ENCODE results near the gene GRK1.
"Not testable (repeated sequence)": the region's sequence is repeated elsewhere in the genome, so short reads cannot be mapped to it uniquely, and the experiment has no call there.

Gene GRK1

DNA sequence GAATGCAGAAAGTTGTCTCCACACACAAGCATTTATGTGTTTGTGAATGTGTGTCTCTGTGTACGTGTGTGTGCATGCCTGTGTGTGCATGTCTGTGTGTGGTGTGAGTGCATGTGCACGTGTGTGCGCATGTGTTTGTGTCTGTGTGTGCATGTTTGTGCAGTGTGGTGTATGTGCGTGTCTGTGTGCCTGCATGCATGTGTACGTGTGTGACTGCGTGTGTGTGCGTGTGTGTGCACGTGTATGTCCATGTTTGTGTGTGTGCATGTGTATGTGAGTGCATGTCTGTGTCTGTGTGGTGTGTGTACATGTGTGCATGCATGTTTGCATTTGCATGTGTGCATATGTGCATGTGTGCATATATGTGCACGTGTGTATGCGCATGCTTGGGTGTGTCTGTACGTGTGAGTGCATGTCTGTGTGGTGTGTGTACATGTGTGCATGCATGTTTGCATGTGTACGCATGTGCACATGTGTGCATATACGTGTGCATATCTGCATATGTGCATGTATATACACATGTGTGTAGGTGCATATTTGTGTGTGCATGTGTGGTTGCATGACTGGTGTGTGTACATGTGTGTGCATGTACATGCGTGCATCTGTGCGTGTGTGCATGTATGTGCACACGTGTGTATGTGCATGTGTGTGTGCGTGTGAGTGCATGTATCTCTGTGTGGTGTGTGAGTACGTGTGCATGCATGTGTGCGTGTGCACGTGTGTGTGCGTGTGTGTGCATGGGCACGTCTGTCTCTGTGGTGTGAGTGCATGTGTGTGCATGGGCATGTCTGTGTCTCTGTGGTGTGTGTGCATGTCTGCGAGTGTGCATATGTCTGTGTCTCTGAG lies 83.8 kb downstream of the GRK1 start:
- in situ Hi-C loops (cut with MboI; ENCODE audit: low pct_unique_long_range_greater_than_20kb, low sequenced_read_pairs) = no loop called here
- no peak for DNase-seq

DNA sequence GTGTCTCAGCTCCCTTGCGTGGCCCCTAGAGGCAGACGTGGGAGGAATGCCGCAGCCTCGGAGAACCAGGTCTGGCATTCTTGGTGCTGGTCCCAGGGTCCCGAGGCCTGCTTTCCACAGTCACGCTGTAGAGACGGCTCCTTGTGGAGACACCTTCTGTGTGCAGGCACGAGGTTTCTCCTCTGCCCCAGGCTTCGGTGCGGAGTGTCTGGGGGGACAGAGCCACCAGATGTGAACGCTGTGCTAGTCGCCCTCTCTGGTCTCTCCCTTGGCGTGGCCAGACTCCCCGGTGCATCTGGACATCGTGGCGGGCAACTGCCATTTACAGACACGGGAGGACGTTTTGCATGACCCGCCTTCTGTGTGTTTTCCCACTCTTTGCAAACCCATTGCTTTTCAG lies 84.5 kb downstream of the GRK1 start:
- in situ Hi-C loops (cut with MboI; ENCODE audit: low pct_unique_long_range_greater_than_20kb, low sequenced_read_pairs) = no loop called here
- DNase-seq = no peak

DNA sequence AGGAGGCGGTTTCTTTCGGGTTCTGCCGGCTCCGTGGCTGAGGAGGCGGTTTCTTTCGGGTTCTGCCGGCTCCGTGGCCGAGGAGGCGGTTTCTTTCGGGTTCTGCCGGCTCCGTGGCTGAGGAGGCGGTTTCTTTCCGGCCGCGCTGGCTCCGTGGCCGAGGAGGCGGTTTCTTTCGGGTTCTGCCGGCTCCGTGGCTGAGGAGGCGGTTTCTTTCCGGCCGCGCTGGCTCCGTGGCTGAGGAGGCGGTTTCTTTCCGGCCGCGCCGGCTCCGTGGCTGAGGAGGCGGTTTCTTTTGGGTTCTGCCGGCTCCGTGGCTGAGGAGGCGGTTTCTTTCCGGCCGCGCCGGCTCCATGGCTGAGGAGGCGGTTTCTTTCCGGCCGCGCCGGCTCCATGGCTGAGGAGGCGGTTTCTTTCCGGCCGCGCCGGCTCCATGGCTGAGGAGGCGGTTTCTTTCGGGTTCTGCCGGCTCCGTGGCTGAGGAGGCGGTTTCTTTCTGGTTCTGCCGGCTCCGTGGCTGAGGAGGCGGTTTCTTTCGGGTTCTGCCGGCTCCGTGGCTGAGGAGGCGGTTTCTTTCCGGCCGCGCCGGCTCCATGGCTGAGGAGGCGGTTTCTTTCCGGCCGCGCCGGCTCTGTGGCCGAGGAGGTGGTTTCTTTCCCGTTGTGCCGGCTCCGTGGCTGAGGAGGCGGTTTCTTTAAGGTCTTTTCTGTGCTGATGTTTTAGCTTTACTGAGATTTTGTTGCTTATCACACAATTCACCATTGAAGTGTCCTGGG lies 85.4 kb downstream of the GRK1 start:
- DNase-seq; in situ Hi-C loops (cut with MboI; ENCODE audit: low pct_unique_long_range_greater_than_20kb, low sequenced_read_pairs): not testable (repeated sequence)

DNA sequence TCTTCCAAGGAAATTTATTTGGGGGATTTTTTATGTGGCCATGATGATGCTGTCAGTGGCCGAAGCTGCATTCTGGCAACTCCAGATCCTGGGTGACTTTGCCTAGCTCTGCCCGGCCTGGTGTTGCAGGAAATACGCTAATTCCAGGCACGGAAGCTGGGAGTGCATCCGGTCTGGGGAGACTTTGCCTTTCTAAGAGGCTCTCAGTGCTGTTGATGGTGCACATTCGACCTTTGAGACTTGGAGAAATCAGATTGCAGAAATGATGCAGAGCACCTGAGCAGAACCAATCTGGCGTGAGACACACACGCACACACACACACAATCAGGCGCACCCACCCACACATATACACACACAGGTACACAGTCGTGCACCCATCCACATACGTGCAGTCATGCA lies 86.2 kb downstream of the GRK1 start:
- DNase-seq = no peak
- in situ Hi-C loops (cut with MboI; ENCODE audit: low pct_unique_long_range_greater_than_20kb, low sequenced_read_pairs) = no loop called here

DNA sequence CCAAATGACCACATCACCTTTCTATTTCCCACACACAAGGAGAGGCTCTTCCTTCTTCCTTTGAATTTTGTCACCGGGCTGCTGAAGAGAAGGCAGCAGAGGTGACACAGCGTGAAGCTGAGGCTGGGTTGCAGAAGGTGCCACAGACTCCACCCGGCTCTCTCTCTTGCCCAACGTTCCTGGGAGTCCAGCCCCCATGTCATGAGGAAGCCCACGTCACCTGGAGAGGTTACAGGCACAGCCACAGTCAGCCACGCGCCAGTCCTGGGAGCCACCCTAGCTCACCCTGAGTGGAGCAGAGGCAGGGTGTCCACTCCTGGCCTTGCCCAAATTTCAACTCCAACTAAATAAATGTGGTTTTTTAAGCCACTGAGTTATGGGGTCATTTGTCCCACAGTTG lies 87.2 kb downstream of the GRK1 start:
- in situ Hi-C loops (cut with MboI; ENCODE audit: low pct_unique_long_range_greater_than_20kb, low sequenced_read_pairs) = no loop called here
- no peak for DNase-seq

DNA sequence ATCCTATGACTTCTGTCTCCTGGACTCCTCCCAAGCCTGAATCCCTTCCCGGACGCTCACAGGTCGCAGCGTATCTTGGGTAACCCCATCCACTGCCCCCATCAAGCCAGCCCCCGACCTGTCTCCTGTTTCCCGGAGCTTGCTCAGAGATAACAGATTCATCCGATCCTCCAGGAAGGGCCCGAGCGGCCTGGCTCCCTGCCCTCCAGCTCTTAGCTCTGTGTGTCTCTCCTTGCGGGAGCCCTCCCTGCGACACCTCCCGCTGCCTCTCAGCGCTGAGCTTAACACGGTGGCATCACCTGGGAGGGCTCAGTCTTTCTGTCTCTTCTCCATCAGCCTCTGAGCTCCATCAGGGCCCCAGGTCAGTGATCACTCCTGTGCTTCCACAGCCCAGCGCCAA lies 87.7 kb downstream of the GRK1 start:
- in situ Hi-C loops (cut with MboI; ENCODE audit: low pct_unique_long_range_greater_than_20kb, low sequenced_read_pairs) = no loop called here

DNA sequence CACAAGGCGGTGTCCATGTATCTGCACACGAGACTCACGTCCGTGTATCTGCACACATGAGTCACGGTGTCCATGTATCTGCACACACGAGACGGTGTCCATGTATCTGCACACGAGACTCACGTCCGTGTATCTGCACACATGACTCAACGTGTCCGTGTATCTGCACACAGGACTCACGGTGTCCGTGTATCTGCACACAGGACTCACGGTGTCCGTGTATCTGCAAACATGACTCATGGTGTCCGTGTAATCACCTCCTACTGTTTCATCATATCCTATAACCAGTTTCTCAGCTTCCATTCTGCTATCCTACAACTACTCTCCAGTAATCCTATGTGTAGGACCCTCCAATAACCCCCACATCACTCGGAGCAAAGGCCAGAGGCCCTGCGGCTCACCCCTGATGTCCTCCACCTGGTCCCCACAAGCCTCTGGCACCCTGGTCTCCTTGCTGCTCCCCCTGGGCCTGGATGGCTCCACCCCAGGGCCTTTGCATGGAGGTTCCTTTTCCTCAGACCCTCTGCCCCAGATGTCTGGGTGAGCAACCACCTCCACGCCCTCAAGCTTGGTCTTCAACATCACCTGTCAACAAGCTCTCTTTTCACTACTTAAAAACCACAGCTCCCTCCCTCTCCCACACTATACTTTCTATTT lies 89.5 kb downstream of the GRK1 start:
- no peak for DNase-seq
- in situ Hi-C loops (cut with MboI; ENCODE audit: low pct_unique_long_range_greater_than_20kb, low sequenced_read_pairs) = no loop called here

More for the DNA sequence above, 87.7 kb downstream of the GRK1 start:
- no peak for DNase-seq

DNA sequence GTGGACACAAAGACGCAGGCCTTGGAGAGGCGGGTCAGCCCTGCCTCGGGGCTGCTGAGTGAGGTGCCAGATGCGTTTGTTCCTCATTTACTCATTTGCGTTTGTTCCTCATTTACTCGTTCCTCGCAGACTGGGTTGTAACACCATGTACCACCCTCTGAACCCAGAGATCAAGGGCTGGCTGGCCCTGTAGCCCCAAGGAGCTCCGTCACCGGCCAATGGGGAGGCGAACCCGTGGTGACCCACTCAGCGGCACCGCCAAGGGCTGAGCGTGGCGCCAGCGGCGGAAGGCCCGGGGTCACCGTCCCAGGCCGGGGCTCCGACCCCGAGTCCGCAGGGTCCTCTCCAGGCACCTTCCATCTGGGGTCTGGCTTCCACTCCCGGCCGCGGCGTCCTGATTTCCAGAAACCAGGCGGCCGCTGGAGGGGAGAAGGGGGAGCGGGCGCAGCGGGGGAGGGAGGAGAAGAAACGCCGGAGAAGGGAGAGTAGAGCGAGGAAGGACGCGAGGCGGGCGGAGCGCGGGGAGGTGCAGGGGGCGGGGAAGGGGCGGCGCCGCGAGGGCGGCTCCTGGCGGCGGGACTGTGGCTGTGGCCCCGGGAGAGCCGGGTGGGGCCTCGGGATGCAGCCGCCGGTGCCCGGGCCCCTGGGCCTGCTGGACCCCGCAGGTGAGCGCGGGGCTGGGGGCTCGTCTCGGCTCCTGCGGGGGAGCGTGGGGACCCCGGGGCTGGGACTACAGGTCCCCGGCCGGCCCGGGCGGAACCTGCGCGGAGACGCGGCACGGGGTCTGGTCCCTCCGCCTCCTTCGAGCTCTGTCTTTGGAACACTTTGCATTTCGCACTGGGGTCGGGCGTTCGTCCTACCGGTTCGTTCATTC lies 91.9 kb downstream of the GRK1 start, which contains the start of gene TMEM255B:
Gene TMEM255B, plus strand, starts transcription at position 576 of the 874 bp plus-strand sequence. Its CDS starts 44 bp downstream, at position 620.
- in situ Hi-C loops (cut with MboI; ENCODE audit: low pct_unique_long_range_greater_than_20kb, low sequenced_read_pairs) = no loop called here

DNA sequence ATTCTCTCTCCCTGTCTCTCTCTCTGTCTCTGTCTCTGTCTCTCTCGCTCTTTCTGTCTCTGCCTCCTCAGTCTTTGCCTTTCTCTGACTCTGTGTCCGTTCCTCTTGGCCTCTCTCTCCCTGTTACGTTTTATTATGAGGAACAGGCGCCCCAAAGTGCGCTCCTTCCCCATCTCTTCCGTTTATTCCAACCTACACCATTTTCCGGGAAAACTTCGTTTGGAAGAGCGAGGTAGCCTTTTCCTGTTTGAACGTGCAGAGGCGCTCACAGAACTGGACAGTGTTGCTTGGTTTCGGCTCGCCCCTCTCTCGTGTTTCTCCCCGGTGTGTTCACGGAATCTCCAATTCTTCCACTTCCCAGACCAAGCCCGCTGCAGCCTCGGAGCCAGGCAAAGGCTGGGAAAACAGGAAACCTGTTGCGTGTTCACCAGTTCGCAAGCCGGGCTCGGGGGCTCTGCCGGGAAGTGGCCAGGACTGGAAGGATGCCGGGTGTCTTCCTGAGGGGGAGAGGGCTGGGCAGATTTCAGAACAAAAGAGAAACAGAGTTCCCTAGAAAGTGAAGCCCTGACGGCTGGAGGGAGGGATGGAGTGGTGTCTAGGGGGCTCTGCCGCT lies 92.6 kb downstream of the GRK1 start:
- DNase-seq = no peak
- in situ Hi-C loops (cut with MboI; ENCODE audit: low pct_unique_long_range_greater_than_20kb, low sequenced_read_pairs) = no loop called here

More for the DNA sequence above, 91.9 kb downstream of the GRK1 start, which contains the start of gene TMEM255B:
- DNase-seq = peak; percentile 82

DNA sequence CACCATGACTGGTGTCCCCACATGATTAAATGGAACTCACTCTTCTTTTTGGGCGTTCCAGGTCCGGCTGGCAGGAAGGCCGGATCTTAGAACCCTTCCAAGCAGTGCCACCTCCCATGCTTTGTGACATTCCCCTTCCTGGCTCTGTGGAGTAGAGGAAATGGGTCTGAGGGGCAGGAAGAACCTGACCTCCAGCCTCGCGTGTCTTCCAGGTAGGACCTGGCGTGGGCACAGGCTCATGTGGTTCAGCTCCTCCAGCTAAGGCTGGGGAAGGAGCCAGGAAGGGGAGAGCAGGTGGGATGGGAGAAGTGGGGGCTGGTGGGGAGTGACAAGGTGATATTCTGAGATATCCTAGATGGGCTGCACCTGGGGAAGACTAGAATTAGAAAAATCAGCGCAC lies 94.1 kb downstream of the GRK1 start:
- no peak for DNase-seq
- in situ Hi-C loops (cut with MboI; ENCODE audit: low pct_unique_long_range_greater_than_20kb, low sequenced_read_pairs) = no loop called here

DNA sequence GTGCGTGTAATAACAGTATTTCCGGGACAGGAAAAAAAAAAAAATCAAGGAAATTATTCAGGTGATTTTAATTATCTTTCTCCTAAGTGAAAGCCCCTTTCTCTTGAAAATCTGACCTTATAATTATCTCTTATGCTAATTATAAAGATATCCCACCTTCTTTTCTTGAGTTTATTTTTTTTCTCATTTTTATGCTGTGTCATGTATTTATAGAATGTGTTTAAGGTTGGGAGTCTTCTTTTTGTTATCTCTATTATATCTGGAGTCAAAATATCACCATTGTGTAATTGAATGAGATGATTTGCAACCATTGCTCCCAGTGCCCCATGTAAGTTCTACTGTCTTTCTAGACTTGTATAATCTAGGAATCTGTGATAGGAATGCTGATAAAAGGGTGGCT lies 95.1 kb downstream of the GRK1 start:
- in situ Hi-C loops (cut with MboI; ENCODE audit: low pct_unique_long_range_greater_than_20kb, low sequenced_read_pairs) = no loop called here
- no peak for DNase-seq

DNA sequence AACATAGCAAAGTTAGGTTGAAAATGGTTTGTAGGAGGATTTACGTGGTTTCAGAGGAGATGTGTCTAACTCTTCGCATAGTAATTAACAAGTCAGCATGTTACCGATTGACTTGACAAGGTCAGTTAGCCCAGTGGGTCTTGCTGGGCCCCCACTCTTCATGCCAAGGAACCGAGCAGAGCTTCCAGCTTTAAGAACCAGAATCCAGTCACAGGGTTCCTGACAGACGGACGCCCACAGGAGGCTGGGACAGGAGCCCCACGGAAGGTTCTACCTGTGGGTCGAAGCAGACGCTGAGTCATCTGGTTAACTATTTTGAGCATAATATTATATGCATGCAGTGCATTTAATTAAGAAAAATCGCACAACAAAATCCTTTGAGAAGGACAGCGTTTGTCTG lies 95.5 kb downstream of the GRK1 start:
- DNase-seq = no peak
- in situ Hi-C loops (cut with MboI; ENCODE audit: low pct_unique_long_range_greater_than_20kb, low sequenced_read_pairs) = no loop called here

DNA sequence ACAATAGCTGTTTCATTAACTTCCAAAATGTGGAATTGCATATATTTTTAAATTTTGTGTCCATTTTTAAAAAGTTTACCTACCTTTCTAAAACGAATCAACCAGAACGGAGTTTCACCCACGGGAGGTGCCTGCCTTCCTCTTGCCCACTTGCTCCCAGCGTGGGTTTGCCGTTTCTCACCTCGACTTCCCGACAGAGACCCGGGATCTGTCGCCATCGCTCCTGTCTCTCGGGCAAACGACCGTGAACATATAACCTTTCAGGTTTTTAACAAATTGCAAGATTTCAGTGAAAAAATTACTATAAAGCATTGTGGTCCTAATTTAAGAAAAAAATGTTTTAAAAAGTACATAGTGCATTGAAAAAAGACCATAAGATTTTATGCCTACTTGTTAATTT lies 96.2 kb downstream of the GRK1 start:
- in situ Hi-C loops (cut with MboI; ENCODE audit: low pct_unique_long_range_greater_than_20kb, low sequenced_read_pairs) = no loop called here
- DNase-seq = no peak

DNA sequence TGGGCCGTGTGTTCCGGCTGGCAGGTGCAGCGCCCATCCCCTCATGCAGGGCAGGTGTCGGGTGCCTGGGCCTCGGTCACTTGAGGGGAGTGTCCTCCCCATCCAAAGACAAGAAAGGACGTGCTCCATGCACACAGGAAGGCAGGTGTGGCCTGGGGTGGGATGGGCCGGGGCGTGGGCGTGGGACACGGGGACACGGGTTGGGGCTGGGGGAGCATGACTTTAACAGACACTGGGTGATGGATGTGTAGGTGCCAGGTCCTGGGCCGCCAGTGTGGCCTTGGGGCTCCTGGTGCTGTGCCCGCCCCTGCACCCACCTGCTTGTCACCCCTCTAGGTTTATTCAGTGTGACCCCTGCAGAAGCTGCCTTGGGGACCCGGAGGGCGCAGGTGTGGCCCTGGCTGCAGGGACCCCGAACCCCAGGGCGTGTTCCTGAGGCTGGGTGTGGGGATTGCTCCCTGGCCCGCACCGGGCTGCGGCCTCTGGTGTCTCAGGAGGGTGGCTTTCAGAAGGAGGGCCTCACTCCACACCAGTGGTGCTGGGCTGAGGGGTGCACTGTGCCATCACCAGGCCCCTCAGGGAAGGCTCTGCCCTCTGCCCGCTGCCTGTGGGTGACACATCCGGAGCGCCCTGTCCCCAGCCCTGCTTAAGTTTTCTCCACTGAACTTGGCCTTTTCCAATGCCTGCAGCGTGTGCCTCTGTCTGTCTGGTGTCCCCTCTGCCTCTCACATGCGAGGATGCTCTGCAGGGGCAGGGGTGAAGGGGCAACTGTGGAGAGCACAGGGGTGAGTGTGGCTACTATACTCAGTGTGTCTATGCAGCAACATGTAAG lies 97.2 kb downstream of the GRK1 start:
- DNase-seq = no peak
- in situ Hi-C loops (cut with MboI; ENCODE audit: low pct_unique_long_range_greater_than_20kb, low sequenced_read_pairs) = no loop called here

DNA sequence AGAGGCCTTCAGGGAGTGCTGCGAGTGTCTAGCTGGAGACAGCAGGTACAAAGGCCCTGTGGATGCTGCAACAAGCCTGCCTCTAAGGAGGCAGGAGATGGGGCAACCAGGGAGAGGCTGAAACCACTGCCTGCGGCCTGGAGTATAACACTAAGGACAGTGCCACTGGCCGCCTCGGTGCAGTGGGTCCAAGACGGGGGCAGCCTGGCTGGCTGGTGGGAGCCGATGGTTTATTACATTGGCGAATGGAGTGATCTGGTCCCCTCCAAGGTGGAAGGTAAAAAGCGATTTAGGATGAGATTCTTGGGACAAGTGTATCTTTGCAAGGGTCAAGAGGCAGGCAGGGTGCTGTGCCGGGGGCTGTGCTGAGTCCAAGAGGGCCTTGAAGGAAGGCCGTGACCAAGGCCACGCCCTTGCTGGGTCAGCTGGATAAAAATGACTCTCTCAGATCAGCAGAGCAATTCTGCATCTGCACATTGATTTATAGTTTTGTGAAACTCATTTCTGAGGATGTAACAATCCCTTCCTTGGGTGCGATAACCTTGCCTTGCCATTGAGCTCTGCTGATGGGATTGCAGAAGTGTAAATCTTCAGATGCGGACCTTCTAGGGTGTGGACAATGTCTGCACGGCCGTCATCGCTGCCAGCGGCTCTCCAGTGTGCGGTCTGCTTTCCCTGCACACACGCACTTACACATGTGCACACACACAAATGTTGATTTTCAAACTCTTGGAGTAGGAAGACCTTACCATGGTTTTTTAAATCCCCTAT lies 98.0 kb downstream of the GRK1 start:
- no peak for DNase-seq
- in situ Hi-C loops (cut with MboI; ENCODE audit: low pct_unique_long_range_greater_than_20kb, low sequenced_read_pairs) = no loop called here

DNA sequence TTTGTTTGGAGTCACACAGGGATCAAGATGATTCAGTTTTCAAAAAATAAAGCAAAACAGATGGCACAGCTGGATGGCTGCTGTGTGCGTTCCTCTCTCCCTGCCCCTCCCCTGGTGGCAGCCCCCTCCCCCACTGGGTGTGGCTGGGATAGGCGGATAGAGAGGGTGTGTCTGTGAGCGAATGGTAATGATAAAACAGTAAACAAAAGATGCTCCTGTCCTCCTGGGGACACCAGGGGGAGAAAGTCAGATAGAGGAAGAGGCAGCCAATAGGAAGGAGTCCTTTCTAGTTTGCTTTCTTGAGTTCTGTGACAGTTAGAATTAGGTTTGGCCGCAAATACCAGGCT lies 98.5 kb downstream of the GRK1 start:
- in situ Hi-C loops (cut with MboI; ENCODE audit: low pct_unique_long_range_greater_than_20kb, low sequenced_read_pairs) = no loop called here
- DNase-seq = no peak
